HepG2 (cell line): Measurements from ENCODE around the gene LPAR1.

Experiments used
- CTCF ChIP-seq: sonication (generic); formaldehyde crosslinking; IDR thresholded peaks from 2 replicates; pipeline ENCODE4 v1.5.0; 2020; ENCODE audit warnings: mild to moderate bottlenecking, missing genetic modification reagents, moderate library complexity
- IRF9 ChIP-seq: sonication (generic); formaldehyde crosslinking; IDR thresholded peaks from 2 replicates; pipeline ENCODE4 v1.8.0; 2022; ENCODE audit warnings: missing genetic modification reagents, mild to moderate bottlenecking, borderline replicate concordance
- RBAK ChIP-seq: sonication (generic); formaldehyde crosslinking; IDR thresholded peaks from 2 replicates; pipeline ENCODE4 v1.5.1; 2020; ENCODE audit warnings: mild to moderate bottlenecking, missing genetic modification reagents
- U2AF1 ChIP-seq: fragments of 200-400 bp; formaldehyde crosslinking; optimal IDR thresholded peaks from 2 replicates; pipeline ENCODE3; 2017; ENCODE audit warnings: mild to moderate bottlenecking, low read depth, low read length
- ZBTB7B ChIP-seq: sonication (generic); formaldehyde crosslinking; IDR thresholded peaks from 2 replicates; pipeline ENCODE4 v1.4.0; 2020; ENCODE audit warnings: missing genetic modification reagents
- ZKSCAN1 ChIP-seq: fragments of 150-350 bp; IDR thresholded peaks from 2 replicates; pipeline ENCODE4 v1.6.1; 2014; ENCODE audit warnings: low read length
- ZNF142 ChIP-seq: sonication (generic); formaldehyde crosslinking; IDR thresholded peaks from 2 replicates; pipeline ENCODE4 v1.4.0; 2020; ENCODE audit warnings: missing genetic modification reagents

GRCh38 chr9:110986529-110986928 is 51.7 kb downstream of the LPAR1 start:
- TF ChIP-seq ZNF142 (CRISPR knock-in tag) (no peak), IRF9 (no peak), U2AF1 (no peak), ZKSCAN1 (no peak), CTCF (no peak), ZBTB7B (CRISPR knock-in tag) (no peak), RBAK (CRISPR knock-in tag) (no peak)
